Esophagus squamous epithelium (tissue), 4 donors: ENCODE measurements around the gene PLPP6.

Experiments used
- CTCF ChIP-seq, 6 experiments: fragments of 450-650 bp in 4 of 6; fragments of 200-600 bp in 2 of 6; sonication (generic) in 2 of 6; IDR thresholded peaks; one replicate each; pipeline ENCODE4 v1.5.1; 2016 to 2019; ENCODE audit warnings: antibody characterized with exemption in 6 of 6, mild to moderate bottlenecking in 4 of 6, moderate library complexity in 4 of 6
- POLR2A ChIP-seq, 4 donors: fragments of 450-650 bp; IDR thresholded peaks; one replicate each; pipeline ENCODE4 v1.6.1; 2017; ENCODE audit warnings: antibody characterized with exemption in 4 of 4, mild to moderate bottlenecking in 4 of 4, moderate library complexity in 3 of 4

DNA sequence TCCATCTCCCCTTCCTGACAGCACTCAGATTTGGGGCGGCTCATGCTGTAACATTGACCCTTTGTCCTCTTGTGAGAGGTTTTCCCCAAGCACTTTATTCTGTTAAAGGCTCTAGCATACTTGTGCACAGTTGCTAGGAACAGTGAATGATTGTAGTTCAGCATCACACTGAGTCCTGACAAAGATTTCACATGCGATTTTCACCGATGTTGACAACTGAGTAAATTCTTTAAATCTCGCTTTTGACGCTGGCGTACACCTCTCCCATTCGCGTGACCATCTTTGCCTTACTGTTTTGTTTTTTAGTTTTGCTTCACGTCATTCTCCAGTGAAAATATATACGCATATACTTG lies 18.1 kb downstream of the PLPP6 start:
- TF ChIP-seq CTCF (IDR thresholded peaks at IDR 0.05) (no peak), POLR2A (IDR thresholded peaks at IDR 0.05) (no peak)
